ENCODE data around the gene STX8.
"Not testable (repeated sequence)": the region's sequence is repeated elsewhere in the genome, so short reads cannot be mapped to it uniquely, and the experiment has no call there.

The STX8 gene

GRCh38 chr17:9571201-9571600 is 4.4 kb downstream of the STX8 start:
- no peak overlapping the region for H3K27ac ChIP-seq
- POLR2A ChIA-PET (ENCODE audit: low non-redundant PET) = no interaction called here
- no peak for DNase-seq (ENCODE audit: low spot score)
- TF ChIP-seq CTCF (conservative IDR thresholded peaks at IDR 0.05; ENCODE audit: low read depth) = no peak
- CTCF ChIA-PET = no interaction called here

DNA sequence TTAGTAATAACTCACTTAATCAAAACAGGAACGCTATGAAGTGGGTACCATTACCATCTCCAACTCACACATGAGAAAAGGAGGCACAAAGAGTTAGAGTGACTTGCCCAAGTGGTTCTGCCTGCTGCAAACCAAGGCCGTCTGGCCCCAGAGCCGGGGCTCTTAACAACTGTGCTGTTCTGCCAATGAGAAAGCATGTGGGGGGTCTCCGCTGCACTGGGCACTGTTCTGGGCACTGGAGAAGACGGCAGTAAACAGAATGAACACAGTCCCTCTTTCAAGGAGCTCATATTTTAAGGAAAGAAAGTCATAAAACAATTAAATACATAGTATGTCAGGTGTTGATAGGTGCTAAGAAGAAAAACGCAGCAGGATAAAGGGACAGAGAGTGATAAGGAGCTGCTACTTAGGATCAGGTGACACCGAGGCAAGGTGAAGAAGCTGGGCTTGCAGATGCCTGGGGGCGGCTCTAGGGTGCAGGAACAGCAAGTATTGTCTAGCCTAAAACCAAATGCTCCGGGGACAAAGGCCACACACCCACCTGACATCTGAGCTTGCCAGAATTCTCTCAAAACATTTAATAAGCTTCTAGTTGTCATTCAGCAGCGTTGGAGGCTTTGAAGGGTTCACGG is 6.5 kb downstream of the STX8 start:
- no peak for TF ChIP-seq CTCF (conservative IDR thresholded peaks at IDR 0.05; ENCODE audit: low read depth)
- no peak overlapping the region for H3K27ac ChIP-seq
- DNase-seq (ENCODE audit: low spot score) = no peak
- ChIA-PET CTCF (interaction anchor here (0.7 kb wide), 1 partner anchor 156 kb away, joined by 3 read pairs; no protein-coding TSS in a partner anchor), POLR2A (ENCODE audit: low non-redundant PET) (no interaction called here)

DNA sequence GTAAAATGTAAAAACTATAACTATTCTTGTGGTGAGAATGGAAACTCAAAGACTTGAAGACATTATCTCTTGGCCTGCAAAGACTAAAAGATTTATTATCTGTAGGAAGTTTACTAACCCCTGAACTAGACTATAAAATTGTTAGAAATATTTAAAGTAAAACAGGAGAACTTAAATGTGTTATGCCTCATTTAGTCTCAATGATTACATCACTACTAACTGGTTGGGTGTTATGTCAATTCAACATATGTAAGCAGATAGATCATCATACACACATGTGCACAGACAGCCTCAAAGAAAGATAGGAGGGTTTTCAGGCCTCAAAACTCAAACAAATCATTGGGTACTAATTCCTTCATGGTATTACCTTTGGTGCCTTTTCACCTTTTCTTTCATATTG is 7.6 kb downstream of the STX8 start:
- CTCF ChIA-PET = no interaction called here
- POLR2A ChIA-PET (ENCODE audit: low non-redundant PET) = no interaction called here
- no peak for DNase-seq (ENCODE audit: low spot score)
- no peak for TF ChIP-seq CTCF (conservative IDR thresholded peaks at IDR 0.05; ENCODE audit: low read depth)
- H3K27ac ChIP-seq = no peak overlapping the region

DNA sequence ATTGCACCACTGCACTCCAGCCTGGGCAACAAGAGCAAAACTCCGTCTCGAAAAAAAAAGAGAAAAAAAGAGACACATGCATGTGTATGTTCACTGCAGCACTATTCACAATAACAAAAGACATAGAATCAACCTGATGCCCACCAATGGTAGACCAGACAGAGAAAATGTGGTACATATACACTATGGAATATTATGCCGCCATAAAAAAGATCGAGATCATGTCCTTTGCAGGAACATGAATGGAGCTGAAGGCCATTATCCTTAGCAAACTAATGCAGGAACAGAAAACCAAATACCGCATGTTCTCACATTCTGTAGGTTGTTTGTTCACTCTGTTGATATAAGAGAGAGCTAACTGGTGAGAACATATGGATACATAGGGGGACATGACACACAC is 8.9 kb downstream of the STX8 start:
- POLR2A ChIA-PET (ENCODE audit: low non-redundant PET); CTCF ChIA-PET; DNase-seq (ENCODE audit: low spot score); H3K27ac ChIP-seq: not testable (repeated sequence)

DNA sequence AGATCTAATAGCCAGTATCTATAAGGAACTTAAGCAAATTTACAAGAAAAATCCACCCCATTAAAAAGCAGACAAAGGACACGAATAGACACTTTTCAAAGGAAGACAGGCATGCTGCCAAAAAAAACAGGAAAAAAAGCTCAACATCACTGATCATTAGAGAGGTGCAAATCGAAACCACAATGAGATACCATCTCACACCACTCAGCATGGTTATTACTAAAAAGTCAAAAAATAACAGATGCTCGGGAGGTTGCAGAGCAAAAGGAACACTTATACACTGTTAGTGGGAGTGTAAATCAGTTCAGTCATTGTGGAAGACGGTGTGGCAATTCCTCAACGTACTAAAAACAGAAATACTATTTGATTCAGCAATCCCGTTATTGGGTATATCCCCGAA is 9.6 kb downstream of the STX8 start:
- DNase-seq (ENCODE audit: low spot score) = no peak
- POLR2A ChIA-PET (ENCODE audit: low non-redundant PET) = no interaction called here
- no peak overlapping the region for H3K27ac ChIP-seq
- CTCF ChIA-PET = interaction anchor here (0.6 kb wide), 1 partner anchor 15 kb away, joined by 3 read pairs; no protein-coding TSS in a partner anchor
- TF ChIP-seq CTCF (conservative IDR thresholded peaks at IDR 0.05; ENCODE audit: low read depth) = no peak

GRCh38 chr17:9564104-9564503 is 11.5 kb downstream of the STX8 start:
- TF ChIP-seq CTCF (conservative IDR thresholded peaks at IDR 0.05; ENCODE audit: low read depth) = no peak
- POLR2A ChIA-PET (ENCODE audit: low non-redundant PET) = no interaction called here
- no peak overlapping the region for H3K27ac ChIP-seq
- CTCF ChIA-PET = no interaction called here
- no peak for DNase-seq (ENCODE audit: low spot score)

GRCh38 chr17:9557857-9558256 is 17.8 kb downstream of the STX8 start:
- H3K27ac ChIP-seq = no peak overlapping the region
- no peak for DNase-seq (ENCODE audit: low spot score)
- POLR2A ChIA-PET (ENCODE audit: low non-redundant PET) = no interaction called here
- TF ChIP-seq CTCF (conservative IDR thresholded peaks at IDR 0.05; ENCODE audit: low read depth) = no peak
- CTCF ChIA-PET = no interaction called here
